CD4-positive, alpha-beta T cell treated with Interleukin-1 beta for 1 hour (primary cell): Measurements from ENCODE around the gene MYRIP.

Experiments used
- DNase-seq, 2 donors: peaks; one replicate each; pipeline ENCODE4 v3.0.0-alpha.2; 2020 to 2022

MYRIP gene

GRCh38 chr3:39910135-39910534 lies 100.7 kb downstream of the MYRIP start:
- DNase-seq: no peak

DNA sequence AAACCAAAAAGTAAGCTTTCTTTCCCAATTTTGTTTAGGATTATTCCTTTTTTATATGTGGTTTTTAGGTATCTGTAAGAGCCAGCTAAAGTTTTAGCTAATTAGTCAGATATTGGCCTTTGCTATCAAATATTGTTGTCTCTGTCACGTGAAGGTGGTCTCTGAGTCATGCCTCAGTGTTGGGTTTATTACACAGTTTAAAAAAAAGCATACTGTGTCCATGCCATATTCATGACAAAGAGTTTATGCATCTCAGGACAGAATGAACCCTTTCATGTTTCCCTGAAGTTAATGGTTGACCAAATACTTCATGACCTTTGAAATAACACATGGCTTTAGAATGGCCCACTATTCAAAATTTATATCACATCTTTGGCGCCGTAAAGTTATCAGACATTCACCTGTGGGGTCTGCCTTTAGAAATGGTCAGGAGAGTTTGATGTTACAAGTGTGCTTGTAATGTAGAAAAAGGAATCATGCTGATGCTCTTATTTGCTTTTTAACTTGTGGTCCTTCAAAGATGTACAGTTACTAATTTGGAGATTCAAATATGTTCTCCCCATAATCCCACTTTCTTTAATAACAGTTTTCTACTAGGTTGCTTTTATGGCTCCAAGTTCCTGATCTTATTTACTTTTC lies 101.5 kb downstream of the MYRIP start:
- no peak for DNase-seq

GRCh38 chr3:39911465-39912309 lies 102.3 kb downstream of the MYRIP start:
- no peak for DNase-seq

DNA sequence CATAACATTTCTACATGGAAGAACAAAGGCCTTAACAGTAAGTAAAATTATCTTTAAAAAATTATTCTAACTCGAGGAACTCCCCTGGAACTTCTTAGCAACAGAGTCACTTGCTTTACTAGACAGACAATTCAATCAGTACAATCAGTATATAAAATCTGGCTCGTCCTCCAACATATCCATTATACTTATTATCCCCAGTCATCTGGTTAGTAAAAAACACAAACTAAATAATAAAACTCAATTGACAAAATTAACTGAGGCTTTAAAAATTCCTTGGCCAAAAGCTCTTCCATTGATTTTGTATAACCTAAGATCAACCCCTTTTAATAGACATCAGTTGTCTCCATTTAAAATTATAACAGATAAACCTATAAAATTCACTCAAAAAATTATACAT lies 105.6 kb downstream of the MYRIP start:
- no peak for DNase-seq

GRCh38 chr3:39917065-39917773 lies 107.8 kb downstream of the MYRIP start:
- DNase-seq: no peak

DNA sequence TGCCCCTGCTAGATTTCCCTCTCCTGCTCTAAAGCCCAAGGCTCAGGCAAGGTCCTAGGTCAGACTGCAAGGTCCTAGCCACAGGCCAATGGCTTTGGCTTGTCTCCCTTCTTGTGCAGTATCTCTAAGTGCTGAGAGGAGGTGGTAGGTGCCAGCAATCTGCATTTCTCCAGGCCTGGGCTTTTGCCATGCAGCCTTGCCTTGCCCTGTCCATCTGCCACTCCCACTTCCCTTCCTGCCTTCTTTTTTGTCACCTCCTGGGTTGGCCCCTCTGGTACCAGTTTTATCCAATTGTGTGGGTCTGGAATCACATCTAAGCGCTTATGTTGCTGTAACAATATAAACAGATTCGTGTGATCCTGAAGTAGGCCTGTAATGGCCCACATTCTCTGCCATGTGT lies 109.9 kb downstream of the MYRIP start:
- DNase-seq: no peak

DNA sequence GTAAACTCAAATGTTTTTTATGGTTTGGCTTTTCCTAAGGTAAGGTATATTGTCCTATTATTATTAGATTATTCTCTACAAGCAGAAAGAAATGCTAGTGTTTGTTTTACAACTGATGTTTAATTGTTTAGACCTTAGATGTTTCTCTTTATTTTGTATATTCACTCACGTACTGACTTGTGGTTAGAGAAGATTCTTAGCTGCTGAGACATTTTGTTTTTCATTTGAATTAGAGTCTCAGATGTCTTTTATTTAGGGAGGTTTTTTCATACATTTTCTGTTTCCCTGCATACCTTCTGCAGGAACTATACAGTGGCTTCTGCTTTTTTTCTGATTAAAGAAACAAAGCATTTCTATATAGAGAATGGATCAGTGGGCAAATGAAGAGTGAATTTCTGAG lies 110.9 kb downstream of the MYRIP start:
- no peak for DNase-seq

DNA sequence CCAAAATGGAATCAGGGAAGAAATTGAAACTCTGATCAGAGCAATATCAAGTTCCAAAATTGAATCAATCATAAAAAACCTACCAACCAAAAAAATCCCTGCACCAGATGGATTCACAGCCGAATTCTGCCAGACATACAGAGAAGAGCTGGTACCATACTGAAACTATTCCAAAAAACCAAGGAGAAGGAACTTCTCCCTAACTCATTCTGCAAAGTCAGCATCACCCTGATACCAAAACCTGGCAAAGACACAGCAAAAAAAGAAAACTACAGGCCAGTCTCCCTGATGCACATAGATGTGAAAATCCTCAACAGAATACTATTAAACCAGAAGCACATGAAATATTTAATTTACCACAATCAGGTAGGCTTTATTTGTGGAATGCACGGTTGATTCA lies 118.1 kb downstream of the MYRIP start:
- no peak for DNase-seq

DNA sequence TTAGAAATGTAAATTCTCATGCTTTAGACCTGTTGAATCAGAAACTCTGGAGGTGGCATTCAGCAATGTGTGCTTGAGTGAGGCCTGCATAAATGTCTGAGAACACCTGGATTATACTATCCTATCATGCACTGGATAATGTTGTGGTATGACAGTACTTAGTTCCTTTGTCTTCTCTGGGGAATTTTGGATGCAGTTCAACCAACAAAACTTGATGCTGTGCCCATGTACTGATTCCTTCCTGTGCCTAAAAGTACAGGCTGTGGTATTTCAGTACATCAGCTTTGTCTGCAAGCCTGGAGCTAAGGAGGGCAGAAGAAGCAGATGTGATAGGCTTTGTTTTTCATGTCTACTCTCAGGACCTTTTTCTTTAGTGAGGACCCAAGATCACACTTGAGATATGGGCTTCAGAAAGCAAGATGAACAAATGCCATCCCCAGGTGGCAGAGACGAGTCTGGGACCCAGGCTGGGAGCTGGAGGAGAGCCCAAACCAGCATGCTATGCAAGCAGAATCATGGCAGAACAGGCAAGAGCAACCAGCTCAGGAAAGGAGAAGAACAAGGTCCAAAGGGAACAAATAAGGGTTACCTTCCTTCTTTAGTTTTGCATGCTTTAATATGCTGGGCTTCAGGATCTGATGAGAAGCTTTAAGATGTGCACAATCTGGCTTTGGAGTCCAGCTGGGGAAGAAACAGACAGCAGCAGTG lies 124.7 kb downstream of the MYRIP start:
- no peak for DNase-seq

GRCh38 chr3:39934696-39935095 lies 125.3 kb downstream of the MYRIP start:
- no peak for DNase-seq

DNA sequence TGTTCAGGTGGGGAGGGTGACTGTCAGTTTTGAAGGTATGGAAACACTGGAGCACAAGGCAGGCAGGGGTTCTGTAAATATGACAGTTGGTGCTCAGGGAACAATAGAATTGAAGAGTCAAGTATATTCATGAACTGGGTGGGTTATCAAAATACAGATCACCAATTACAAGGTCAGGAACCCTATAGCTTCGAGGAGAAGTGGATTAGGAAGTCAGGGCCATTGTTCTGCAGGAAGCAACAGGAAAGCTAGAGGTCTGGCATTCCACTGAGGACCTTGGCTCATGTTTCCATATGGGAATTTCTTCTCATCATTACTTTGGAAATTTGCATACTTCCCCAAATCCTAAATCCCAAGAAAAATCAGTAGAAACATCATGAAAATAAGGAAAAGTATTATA lies 125.9 kb downstream of the MYRIP start:
- no peak for DNase-seq

DNA sequence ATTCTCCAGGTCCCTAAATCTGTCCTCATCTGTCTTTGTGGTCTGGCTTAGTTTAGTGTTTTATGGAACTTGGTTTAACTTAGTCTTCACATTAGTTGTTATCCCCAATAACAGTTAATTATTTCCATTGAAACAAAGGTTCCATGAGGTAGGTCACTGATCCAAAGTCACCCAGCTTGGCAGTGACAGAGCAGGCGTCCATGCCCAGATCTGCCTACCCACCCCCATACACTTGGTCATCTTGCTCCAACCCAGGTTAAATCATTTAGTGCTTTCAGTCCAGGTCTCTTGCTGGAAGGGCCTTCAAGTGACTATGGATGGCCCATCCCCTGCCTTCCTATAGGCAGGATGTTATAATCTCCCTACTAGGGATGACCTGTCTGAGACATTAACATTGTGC lies 127.4 kb downstream of the MYRIP start:
- no peak for DNase-seq

DNA sequence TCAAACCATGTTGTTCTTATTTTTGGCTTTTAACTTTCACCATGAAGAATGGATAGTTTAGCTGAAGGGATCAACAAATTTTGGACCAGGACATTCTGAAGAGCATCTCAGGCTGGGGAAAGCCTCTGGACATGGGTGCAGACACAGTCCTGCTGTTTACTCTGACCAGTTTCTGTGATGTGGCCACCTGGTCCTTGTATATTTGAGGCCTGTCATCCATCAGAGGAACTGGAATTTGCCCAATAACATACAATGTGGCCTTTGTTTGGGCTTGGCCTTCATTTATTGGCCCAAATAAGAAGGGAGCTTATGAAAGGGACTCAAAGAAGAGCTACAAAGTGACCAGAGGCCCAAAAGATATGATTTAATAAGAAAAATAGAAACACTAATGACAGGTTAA lies 127.9 kb downstream of the MYRIP start:
- DNase-seq: no peak

DNA sequence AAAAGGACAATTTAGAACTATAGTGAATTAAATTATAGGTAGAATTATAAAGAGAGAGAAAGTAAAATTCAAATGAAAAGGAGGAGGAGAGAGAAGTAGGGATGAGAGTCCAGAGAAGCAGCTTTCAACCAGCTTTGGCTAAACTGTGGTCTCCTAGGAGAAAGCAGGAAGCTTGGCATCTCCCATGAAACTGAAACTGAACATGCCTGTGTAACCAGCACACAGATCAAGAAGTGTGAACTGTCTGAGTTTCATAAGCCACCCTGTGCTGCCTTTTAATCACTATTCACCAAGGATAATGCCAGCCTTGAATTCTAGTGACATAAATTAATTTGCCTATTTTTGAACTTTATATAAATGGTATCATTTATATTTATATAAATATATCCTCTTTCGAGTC lies 128.5 kb downstream of the MYRIP start:
- no peak for DNase-seq

GRCh38 chr3:39941931-39942330 lies 132.5 kb downstream of the MYRIP start:
- no peak for DNase-seq

DNA sequence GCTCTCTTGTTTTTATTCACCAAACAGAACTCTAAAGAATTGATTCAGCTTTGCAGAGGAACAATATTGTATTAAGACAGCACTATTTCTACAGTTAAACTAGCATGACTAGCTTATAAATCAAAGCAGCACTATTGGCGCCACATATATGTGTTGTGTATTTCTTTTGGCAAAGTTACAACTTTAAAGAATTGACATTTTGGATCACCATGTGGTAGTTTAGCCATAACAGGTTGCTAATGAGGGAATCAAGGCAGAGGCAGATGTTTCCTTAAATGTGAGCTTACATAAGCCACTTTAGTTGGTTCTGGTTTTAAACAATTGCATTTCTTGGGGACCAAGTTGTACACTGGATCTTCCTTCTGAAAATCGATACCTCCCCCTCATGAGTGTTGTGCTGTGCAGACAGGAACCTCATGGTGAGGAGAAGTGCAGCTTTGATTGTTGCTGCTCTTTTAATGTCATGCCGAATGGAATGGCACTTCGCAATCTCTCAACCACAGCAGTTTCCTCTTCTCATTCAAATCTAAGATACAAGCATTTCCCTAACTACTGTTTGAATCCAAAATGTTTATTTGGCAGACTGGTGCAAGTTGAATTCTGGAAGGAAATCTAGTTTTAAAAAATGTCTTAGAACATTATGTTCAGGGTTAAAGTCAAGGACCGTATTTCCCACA lies 151.2 kb downstream of the MYRIP start:
- no peak for DNase-seq

DNA sequence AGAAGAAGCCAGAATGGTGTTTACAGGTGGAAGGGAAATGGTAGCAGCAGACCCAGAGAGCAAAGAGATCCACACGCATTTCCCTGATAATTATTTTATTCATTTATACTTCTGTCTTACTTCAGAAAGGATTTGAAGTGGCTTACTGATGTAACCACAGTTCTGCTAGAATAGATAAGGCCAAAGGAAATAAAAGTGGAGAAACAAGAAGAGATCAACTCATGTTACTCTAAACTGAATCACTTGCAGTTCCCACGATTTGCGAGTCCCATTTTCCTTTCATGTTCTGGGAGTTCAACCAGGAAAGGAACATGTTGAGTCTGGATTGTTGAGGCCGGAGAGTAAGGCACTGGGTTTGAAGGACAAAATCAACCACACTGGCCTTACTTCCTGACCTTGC lies 151.8 kb downstream of the MYRIP start:
- DNase-seq: no peak

DNA sequence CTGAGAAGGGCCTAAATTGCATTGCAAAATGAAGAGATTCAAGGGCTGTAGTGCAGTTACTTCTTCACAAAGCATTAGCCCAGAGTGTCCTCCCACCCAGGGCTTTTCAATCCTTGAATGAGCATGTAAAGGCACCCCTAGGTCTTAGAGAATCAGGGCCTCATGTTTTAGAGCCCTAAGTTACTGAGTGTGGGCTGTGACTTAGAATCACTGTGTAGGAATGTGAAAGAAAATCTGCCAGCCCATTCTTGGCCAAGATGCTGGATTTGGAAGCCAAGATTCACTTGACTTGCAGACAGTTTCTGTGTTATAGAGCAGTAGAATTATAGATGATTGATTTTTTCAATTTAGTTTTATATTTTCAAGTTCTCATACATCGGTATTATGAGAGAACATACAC lies 153.2 kb downstream of the MYRIP start:
- no peak for DNase-seq

DNA sequence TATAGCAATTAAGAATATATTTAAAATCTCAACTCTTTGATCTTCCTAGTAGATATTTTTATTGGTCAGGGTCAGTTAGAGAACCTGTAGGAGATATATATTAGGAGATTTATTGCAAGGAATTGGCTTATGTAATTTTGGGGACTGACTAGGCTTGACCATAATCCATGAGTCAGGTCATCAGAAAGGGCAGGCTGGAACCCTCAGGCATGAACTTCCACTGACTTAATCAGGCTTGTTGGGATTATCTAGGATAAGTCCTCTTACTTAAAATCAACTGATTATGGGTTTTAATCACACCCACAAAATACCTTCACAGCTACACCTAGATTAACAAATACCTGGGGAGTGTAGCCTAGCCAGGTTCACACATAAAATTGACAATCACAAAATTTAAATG lies 156.1 kb downstream of the MYRIP start:
- no peak for DNase-seq

GRCh38 chr3:39965997-39966396 lies 156.6 kb downstream of the MYRIP start:
- DNase-seq: no peak

GRCh38 chr3:39970982-39971381 lies 161.6 kb downstream of the MYRIP start:
- no peak for DNase-seq

DNA sequence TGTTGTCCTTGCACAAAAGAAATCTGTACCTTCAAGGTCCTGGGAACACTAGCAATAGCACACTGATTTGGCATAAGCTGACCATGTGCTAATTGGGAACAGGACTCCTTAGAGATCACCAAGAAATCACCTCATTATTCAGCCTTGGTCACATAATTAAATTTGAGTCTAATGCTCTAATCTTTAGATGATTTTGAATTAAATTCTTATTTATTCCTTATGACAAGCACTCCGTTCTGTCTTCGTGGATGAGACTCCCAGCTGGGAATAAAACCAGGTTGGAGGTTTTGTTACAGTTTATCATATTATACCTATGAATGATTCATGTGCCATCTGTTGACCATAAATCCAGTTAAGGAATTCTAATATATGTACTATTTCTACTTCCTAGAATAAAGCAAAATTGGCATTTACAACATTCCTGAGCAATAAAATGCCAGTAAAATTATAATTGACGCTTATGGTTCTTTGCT lies 162.2 kb downstream of the MYRIP start:
- DNase-seq: no peak

- DNase-seq: no peak
Observed at GRCh38 chr3:39972508-39972907, 163.1 kb downstream of the MYRIP start.
